ENCODE results near the gene TNRC6A. TPM values are rescaled to one million over a fixed set of nuclear protein-coding genes. Genes with fewer than 3 reads are reported as not detected.

The TNRC6A gene
- total RNA-seq, 1 donor from 2014 or later: 34.3 TPM

GRCh38 chr16:24858219-24859041, 129.0 kb downstream of the TNRC6A start:
- no peaks in the 10 kb centered on the region for H3K36me3 ChIP-seq
- intact Hi-C loops (cut with micrococcal nuclease): no loop called here
- peaks cover 28% of the 10 kb centered on the region for H3K27me3 ChIP-seq (ENCODE audit: low read depth)
- TF ChIP-seq, protein P1, sequence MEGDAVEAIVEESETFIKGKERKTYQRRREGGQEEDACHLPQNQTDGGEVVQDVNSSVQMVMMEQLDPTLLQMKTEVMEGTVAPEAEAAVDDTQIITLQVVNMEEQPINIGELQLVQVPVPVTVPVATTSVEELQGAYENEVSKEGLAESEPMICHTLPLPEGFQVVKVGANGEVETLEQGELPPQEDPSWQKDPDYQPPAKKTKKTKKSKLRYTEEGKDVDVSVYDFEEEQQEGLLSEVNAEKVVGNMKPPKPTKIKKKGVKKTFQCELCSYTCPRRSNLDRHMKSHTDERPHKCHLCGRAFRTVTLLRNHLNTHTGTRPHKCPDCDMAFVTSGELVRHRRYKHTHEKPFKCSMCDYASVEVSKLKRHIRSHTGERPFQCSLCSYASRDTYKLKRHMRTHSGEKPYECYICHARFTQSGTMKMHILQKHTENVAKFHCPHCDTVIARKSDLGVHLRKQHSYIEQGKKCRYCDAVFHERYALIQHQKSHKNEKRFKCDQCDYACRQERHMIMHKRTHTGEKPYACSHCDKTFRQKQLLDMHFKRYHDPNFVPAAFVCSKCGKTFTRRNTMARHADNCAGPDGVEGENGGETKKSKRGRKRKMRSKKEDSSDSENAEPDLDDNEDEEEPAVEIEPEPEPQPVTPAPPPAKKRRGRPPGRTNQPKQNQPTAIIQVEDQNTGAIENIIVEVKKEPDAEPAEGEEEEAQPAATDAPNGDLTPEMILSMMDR (IDR thresholded peaks at IDR 0.05; ENCODE audit: borderline replicate concordance): no peak
- no peak overlapping the region for H3K27ac ChIP-seq (replicated peaks)
- H3K9me3 ChIP-seq (replicated peaks): peaks cover 1% of the 10 kb centered on the region
- H3K4me3 ChIP-seq: no peak overlapping the region
- peaks cover 10% of the 10 kb centered on the region for H3K4me1 ChIP-seq
- DNase-seq: peak; percentile 42

GRCh38 chr16:24861461-24861860, 132.0 kb downstream of the TNRC6A start:
- Histone ChIP-seq H3K9me3 (replicated peaks) (peaks cover 25% of the 10 kb centered on the region), H3K4me3 (no peak overlapping the region), H3K4me1 (no peaks in the 10 kb centered on the region), H3K27ac (replicated peaks) (no peak overlapping the region), H3K27me3 (ENCODE audit: low read depth) (peaks cover 16% of the 10 kb centered on the region), H3K36me3 (no peaks in the 10 kb centered on the region)
- no peak for DNase-seq
- intact Hi-C loops (cut with micrococcal nuclease): no loop called here
- TF ChIP-seq, protein P1 (IDR thresholded peaks at IDR 0.05; ENCODE audit: borderline replicate concordance): no peak

- TF ChIP-seq, protein P1 (IDR thresholded peaks at IDR 0.05; ENCODE audit: borderline replicate concordance): no peak
- no peak overlapping the region for H3K27ac ChIP-seq (replicated peaks)
- intact Hi-C loops (cut with micrococcal nuclease): no loop called here
- no peak for DNase-seq
- H3K36me3 ChIP-seq: no peaks in the 10 kb centered on the region
- H3K4me1 ChIP-seq: no peaks in the 10 kb centered on the region
- H3K9me3 ChIP-seq (replicated peaks): peaks cover 26% of the 10 kb centered on the region
- no peaks in the 10 kb centered on the region for H3K27me3 ChIP-seq (ENCODE audit: low read depth)
- H3K4me3 ChIP-seq: no peak overlapping the region
Observed at GRCh38 chr16:24863582-24864437, 134.4 kb downstream of the TNRC6A start.

GRCh38 chr16:24869033-24869432, 139.6 kb downstream of the TNRC6A start:
- Histone ChIP-seq H3K27me3 (ENCODE audit: low read depth) (no peaks in the 10 kb centered on the region), H3K4me1 (no peaks in the 10 kb centered on the region), H3K36me3 (no peaks in the 10 kb centered on the region), H3K27ac (replicated peaks) (no peak overlapping the region), H3K9me3 (replicated peaks) (peaks cover 19% of the 10 kb centered on the region), H3K4me3 (no peak overlapping the region)
- TF ChIP-seq, protein P1 (IDR thresholded peaks at IDR 0.05; ENCODE audit: borderline replicate concordance): no peak
- intact Hi-C loops (cut with micrococcal nuclease): no loop called here
- no peak for DNase-seq

GRCh38 chr16:24871891-24872290, 142.4 kb downstream of the TNRC6A start:
- Histone ChIP-seq H3K27me3 (ENCODE audit: low read depth) (peaks cover 19% of the 10 kb centered on the region), H3K9me3 (replicated peaks) (no peaks in the 10 kb centered on the region), H3K4me3 (no peak overlapping the region), H3K27ac (replicated peaks) (no peak overlapping the region), H3K4me1 (no peaks in the 10 kb centered on the region), H3K36me3 (no peaks in the 10 kb centered on the region)
- TF ChIP-seq, protein P1 (IDR thresholded peaks at IDR 0.05; ENCODE audit: borderline replicate concordance): no peak
- intact Hi-C loops (cut with micrococcal nuclease): no loop called here
- DNase-seq: no peak
